Measurements from ENCODE around the gene INSYN2B.

DNA sequence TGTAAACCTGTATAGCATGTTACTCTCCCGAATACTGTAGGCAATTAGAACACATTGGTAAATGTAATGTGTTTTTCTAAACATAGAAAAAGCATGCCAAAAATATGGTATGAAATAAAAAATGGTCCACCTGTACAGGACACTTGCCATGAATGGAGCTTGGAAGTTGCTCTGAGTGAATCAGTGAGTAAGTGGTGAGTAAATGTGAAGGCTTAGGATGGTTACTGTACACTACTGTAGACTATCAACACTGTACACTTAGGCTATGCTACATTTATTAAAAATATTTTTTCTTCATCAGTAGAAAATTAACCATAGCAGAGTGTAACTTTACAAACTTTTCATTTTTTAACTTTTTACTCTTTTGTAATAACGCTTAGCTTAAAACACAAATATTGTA lies 41.9 kb downstream of the INSYN2B start:
- TF ChIP-seq, protein P1, sequence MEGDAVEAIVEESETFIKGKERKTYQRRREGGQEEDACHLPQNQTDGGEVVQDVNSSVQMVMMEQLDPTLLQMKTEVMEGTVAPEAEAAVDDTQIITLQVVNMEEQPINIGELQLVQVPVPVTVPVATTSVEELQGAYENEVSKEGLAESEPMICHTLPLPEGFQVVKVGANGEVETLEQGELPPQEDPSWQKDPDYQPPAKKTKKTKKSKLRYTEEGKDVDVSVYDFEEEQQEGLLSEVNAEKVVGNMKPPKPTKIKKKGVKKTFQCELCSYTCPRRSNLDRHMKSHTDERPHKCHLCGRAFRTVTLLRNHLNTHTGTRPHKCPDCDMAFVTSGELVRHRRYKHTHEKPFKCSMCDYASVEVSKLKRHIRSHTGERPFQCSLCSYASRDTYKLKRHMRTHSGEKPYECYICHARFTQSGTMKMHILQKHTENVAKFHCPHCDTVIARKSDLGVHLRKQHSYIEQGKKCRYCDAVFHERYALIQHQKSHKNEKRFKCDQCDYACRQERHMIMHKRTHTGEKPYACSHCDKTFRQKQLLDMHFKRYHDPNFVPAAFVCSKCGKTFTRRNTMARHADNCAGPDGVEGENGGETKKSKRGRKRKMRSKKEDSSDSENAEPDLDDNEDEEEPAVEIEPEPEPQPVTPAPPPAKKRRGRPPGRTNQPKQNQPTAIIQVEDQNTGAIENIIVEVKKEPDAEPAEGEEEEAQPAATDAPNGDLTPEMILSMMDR (IDR thresholded peaks at IDR 0.05), result no peak
- TF ChIP-seq POLR2A (IDR thresholded peaks at IDR 0.05) (no peak), POLR2AphosphoS5 (IDR thresholded peaks at IDR 0.05) (no peak), EP300 (IDR thresholded peaks at IDR 0.05) (no peak)

All from gastroesophageal sphincter (tissue), 3 donors.